GM12801 (cell line): Measurements from ENCODE around the gene VPS11.

ENCODE experiments used
- TF ChIP-seq, protein P1 (sequence below): IDR thresholded peaks from one replicate; pipeline ENCODE4 v1.5.1; 2011; ENCODE audit warnings: control low read depth; ENCODE audit not compliant: insufficient read length; ENCODE audit errors: extremely low read depth

The VPS11 gene

DNA sequence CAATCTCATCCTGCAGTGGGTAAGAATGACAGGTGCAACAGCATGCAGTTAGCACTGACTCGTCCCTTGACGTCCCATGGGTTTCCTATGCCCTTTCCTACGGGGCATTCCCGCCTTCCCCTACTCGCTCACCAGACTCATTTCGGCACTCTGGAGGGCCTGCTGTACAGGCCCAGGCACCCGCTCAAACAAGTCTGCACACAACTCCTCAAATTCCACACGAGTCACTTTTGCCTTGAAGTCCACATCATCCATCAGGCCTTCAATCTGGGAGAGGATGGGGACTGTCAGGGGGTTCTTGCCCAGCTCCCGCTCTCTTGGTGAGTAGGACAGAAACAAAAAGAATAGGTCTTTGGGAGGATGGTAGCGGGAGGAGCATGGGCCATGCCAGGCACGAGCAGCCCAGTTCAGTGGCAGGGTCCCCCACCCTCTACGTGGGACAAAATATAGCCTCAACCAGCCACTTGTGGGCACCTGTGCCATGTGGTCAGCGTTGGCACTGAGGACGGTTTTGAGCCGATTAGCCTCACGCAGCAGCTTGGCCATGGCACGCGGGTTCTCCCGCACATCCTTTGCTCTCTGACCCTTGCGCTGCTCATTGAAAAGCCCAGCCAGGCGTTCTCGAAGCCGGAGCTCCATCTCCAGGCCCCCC lies 15.3 kb upstream of the VPS11 start:
- TF ChIP-seq, protein P1, sequence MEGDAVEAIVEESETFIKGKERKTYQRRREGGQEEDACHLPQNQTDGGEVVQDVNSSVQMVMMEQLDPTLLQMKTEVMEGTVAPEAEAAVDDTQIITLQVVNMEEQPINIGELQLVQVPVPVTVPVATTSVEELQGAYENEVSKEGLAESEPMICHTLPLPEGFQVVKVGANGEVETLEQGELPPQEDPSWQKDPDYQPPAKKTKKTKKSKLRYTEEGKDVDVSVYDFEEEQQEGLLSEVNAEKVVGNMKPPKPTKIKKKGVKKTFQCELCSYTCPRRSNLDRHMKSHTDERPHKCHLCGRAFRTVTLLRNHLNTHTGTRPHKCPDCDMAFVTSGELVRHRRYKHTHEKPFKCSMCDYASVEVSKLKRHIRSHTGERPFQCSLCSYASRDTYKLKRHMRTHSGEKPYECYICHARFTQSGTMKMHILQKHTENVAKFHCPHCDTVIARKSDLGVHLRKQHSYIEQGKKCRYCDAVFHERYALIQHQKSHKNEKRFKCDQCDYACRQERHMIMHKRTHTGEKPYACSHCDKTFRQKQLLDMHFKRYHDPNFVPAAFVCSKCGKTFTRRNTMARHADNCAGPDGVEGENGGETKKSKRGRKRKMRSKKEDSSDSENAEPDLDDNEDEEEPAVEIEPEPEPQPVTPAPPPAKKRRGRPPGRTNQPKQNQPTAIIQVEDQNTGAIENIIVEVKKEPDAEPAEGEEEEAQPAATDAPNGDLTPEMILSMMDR = no peak

GRCh38 chr11:119054418-119054817 lies 13.2 kb upstream of the VPS11 start:
- TF ChIP-seq, protein P1 = no peak

- TF ChIP-seq, protein P1 = no peak
These were observed 11.7 kb upstream of the VPS11 start for GRCh38 chr11:119055901-119056300.

DNA sequence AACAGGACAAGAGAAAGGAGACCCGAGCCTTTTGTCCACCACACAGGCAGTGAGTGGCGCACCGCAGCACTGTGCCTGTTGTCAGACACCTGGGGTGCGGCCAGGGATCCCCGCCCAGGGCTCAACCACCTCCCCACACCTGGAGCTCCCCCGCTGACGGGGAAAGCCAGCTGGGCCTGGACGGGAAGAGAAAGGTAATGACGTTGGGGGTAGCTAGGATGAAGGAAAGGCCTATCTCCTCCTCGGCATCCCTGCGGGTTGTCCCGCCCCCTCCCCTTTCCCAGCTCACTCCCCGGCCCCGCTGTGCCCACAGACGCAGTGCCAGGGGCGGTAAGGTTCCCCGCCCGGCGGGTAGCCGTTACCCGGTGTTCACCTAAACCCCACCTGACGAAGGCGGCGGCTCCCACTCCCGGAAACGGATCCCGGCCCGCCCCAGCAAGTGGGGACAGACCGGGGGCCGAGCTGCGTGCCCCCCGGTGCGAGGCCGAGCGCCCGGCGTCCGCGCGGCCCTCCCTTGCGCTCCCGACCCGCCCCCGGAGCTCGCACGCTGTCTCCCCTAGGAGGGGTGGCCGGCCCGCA lies 11.1 kb upstream of the VPS11 start:
- TF ChIP-seq, protein P1 = no peak

DNA sequence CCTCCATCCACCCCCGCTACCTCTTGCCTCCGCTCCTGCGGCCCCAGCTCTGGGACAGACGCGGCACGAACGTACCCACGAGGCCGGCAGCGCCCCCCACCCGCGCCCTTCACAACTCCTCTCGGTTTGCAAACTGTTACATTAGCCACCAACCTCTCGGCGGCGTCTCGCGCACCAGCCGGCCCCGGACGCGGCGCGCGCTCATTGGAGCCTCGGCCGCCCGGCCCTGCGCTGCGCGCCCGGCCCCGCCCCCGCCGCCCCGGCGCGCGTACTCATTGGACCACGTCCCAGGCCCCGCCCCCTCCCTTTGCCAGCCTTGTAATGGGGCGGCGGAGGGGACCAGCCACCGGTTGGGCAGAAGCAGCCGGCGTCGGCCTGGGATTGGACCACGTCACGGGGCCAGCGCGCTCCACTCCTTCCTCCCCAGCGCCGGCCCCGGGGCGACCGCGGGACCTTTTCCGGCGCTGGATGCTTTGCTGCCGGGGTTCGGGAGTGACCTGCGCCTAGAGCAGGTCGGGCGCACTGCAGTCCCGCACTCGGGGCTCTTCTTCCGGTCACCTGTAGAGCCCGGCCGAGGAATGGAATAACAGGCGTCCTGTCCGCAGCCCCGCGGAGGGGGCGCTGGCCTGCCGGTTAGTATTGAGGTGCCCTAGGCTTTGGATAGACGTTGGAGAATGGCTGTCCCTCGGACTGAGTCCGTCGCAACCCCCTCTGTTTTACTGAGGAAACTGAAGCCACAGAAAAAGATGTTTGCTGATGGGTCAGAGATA lies 10.4 kb upstream of the VPS11 start, which contains the start of gene HYOU1:
Gene HYOU1 (minus strand): TSS at position 206 of the 770 bp plus-strand sequence. CDS start 1,045 bp downstream, outside the sequence.
- TF ChIP-seq, protein P1 = no peak

DNA sequence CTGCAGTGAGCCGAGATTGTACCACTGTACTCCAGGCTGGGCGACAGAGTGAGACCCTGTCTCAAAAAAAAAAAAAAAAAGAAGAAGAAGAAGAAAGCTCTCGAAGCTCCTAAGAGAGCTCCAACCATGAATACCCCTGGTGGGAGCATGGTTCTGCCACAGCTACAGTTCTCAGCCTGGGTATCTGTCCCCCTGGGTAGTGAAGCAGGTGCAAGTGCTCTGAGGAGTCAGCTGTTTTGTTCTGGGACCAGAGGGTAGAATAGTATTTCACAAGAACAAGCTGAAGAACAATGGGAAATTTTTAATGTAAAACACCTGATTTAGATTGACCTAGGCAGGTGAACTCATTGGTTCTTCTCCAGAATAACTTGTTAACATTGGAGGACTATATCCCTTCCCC lies 6.4 kb upstream of the VPS11 start:
- TF ChIP-seq, protein P1 = no peak

- TF ChIP-seq, protein P1 = no peak
These were observed 4.8 kb upstream of the VPS11 start for GRCh38 chr11:119062779-119063178.
